Heart left ventricle (tissue), 16 donors: Measurements from ENCODE around the gene GANC. TPM values are rescaled to one million over a fixed set of nuclear protein-coding genes. Genes with fewer than 3 reads are reported as not detected.

Experiments
- ATAC-seq, 4 donors: fragments of 200-7000 bp; cut with Tn5 transposase; one replicate each; pipeline ENCODE4 v1.9.1; 2020 to 2022; ENCODE audit warnings: moderate library complexity in 4 of 4, mild to moderate bottlenecking in 3 of 4, moderate number of reproducible peaks in 1 of 4
- DNase-seq, 5 donors: peaks; one replicate each; pipeline ENCODE4 v3.0.0-alpha.2; 2020
- H3K27ac ChIP-seq, 12 donors: fragments of 200-600 bp; sonication (generic) in 4 of 12; one replicate each; pipeline versions ENCODE4 v1.5.0 to v1.8.0; 2016 to 2022; ENCODE audit warnings: mild to moderate bottlenecking in 2 of 12
- H3K27me3 ChIP-seq, 9 donors: fragments of 200-600 bp; sonication (generic) in 2 of 9; one replicate each; pipeline versions ENCODE4 v1.5.1 to v1.8.0; 2016 to 2022; ENCODE audit warnings: mild to moderate bottlenecking in 3 of 9
- H3K36me3 ChIP-seq, 9 donors: fragments of 200-600 bp; sonication (generic) in 2 of 9; one replicate each; pipeline versions ENCODE4 v1.5.0 to v1.8.0; 2018 to 2022; ENCODE audit warnings: mild to moderate bottlenecking in 2 of 9
- H3K4me1 ChIP-seq, 12 donors: fragments of 200-600 bp; sonication (generic) in 4 of 12; one replicate each; pipeline versions ENCODE4 v1.5.0 to v1.8.0; 2016 to 2022; ENCODE audit warnings: mild to moderate bottlenecking in 3 of 12
- H3K4me3 ChIP-seq, 12 donors: fragments of 200-600 bp; sonication (generic) in 4 of 12; one replicate each; pipeline versions ENCODE4 v1.5.0 to v1.8.0; 2017 to 2022; ENCODE audit warnings: mild to moderate bottlenecking in 9 of 12, moderate library complexity in 4 of 12
- H3K9me3 ChIP-seq, 12 donors: fragments of 200-600 bp; sonication (generic) in 4 of 12; one replicate each; pipeline versions ENCODE4 v1.5.0 to v1.8.0; 2016 to 2022; ENCODE audit warnings: mild to moderate bottlenecking in 1 of 12
- POLR2A ChIP-seq, 2 donors: fragments of 450-650 bp; IDR thresholded peaks; one replicate each; pipeline ENCODE4 v1.6.1; 2017; ENCODE audit warnings: antibody characterized with exemption in 2 of 2, mild to moderate bottlenecking in 2 of 2, moderate library complexity in 2 of 2
- WGBS, 4 donors: extraction: QIAGEN DNeasy Blood & Tissue Kit in 2 of 4; methylation state at CpG; one replicate each; pipeline versions ENCODE4 v1.1.5 to v1.1.7; 2013 to 2018; 5-methylcytosine and 5-hydroxymethylcytosine counted together
- intact Hi-C, 10 donors: fragments of 100-400 bp; cut with DNase I; formaldehyde crosslinking; loops; one replicate each; pipeline versions ENCODE4 v1.11.1 to v1.14.2; 2022
- polyA plus RNA-seq, 2 donors: library from polyadenylated mRNA; stranded (reverse); fragments of 200-250 nt; gene quantifications; one replicate each; pipeline ENCODE4 v1.2.3, GENCODE V29; 2013
- total RNA-seq, 9 donors: library from RNA; depleted of rRNA in 2 of 9; stranded (reverse); fragments of >200 nt in 2 of 9; fragmentation: NEBNext Ultra II Directional in 3 of 9; extraction: Animal tissue kit (Norgen Biotek cat#: 25700) in 3 of 9; gene quantifications; one replicate each; pipeline versions ENCODE4 v1.1.0 to v1.2.4, GENCODE V29; 2016 to 2023
- TF ChIP-seq, protein P1 (sequence below), 12 donors: fragments of 200-600 bp; sonication (generic) in 4 of 12; IDR thresholded peaks; one replicate each; pipeline versions ENCODE4 v1.5.0 to v1.8.0; 2018 to 2022; ENCODE audit warnings: antibody characterized with exemption in 12 of 12, mild to moderate bottlenecking in 5 of 12
- donor health status: ischemic (EF 13 %, LVEDD 7.1; RV severe dilation, severe dysfunction).
- donor health status: healthy with polysubstance abuse.
- donor health status: DM: no; HTN: yes; CAD: no.
- donor health status: DM: no; HTN: no; CAD: no.
- donor health status: ischemic (EF 25% LVEDD 6.9; RV normal size, moderate dysfunction).
- donor health status: ischemic (EF 25% LVEDD 5.7; RV mildly dilated, moderate dysfunction).
- donor health status: healthy.
- donor health status: DM: yes; HTN: yes; CAD: no.
- donor health status: ischemic (EF 35%, LVEDD 5.7; RV mildly dilated, moderate dysfunction).
- donor health status: nonischemic (EF 11% LVEDD 7.7; RV severe dilation, severe dysfunction).
- donor health status: DM: yes; HTN: yes; CAD: no.
- donor health status: PGD.
- donor health status: ischemic (EF 29% LVEDD 5.4; RV normal size, mild dysfunction).
- donor health status: nonischemic (EF 23%, LVEDD 6.1; RV moderate dilation, normal function).

GANC gene
- total and polyA plus RNA-seq, 11 donors = 6.8 to 30.2 (median 17.0) TPM

DNA sequence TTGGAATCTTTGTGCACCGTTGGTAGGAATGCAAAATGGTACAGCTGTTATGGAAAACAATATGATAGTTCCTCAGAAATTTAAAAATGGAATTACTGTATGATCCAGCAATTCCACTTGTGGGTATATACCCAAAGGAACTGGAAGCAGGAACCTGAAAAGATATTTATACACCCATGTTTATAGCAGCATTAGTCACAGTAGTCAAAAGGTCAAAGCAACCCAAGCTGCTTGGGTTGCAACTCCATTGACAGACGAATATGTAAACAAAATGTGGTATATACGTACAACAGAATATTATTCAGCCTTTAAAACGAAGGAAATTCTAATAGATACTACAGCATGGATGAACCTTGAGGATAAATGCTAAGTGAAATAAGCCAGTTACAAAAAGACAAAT lies 51.3 kb downstream of the GANC start:
- DNase-seq = no peak
- Histone ChIP-seq H3K9me3 (no peaks in the 10 kb centered on the region), H3K4me3 (no peak overlapping the region), H3K4me1 (no peaks in the 10 kb centered on the region), H3K27ac (no peak overlapping the region), H3K27me3 (no peaks in the 10 kb centered on the region), H3K36me3 (peaks cover 0 to 83% (median 67%) of the 10 kb centered on the region in 9 donors)
- ATAC-seq = no peak
- intact Hi-C loops = no loop called here
- 69 to 94% (median 82%) methylated on average over 4 of the region's 4 CpGs for WGBS, 4 donors
- TF ChIP-seq POLR2A (IDR thresholded peaks at IDR 0.05) = no peak

DNA sequence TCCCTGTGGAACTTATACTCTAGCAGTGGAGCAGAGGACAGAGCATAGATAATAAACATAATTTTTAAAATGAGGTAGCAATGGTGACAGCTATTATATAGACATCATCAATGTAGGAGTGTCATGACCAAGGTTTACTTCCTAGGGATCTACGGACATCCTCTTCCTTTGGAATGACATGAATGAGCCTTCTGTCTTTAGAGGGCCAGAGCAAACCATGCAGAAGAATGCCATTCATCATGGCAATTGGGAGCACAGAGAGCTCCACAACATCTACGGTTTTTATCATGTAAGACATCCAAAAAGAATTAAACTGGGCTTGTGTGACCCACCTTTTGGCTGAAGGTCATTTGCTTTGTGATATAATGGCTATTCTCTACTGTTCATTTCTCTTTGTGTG lies 56.2 kb downstream of the GANC start:
- Histone ChIP-seq H3K27ac (peak overlapping the region in 1 of 12 donors; percentile 20), H3K36me3 (peaks cover 0 to 83% (median 50%) of the 10 kb centered on the region in 9 donors), H3K27me3 (no peaks in the 10 kb centered on the region), H3K9me3 (peaks cover 0 to 2% (median 0%) of the 10 kb centered on the region in 12 donors), H3K4me1 (peaks cover 0 to 7% (median 0%) of the 10 kb centered on the region in 12 donors), H3K4me3 (no peak overlapping the region)
- intact Hi-C loops = no loop called here
- 76 to 87% (median 82%) methylated on average over 2 of the region's 2 CpGs for WGBS, 4 donors
- TF ChIP-seq, protein P1, sequence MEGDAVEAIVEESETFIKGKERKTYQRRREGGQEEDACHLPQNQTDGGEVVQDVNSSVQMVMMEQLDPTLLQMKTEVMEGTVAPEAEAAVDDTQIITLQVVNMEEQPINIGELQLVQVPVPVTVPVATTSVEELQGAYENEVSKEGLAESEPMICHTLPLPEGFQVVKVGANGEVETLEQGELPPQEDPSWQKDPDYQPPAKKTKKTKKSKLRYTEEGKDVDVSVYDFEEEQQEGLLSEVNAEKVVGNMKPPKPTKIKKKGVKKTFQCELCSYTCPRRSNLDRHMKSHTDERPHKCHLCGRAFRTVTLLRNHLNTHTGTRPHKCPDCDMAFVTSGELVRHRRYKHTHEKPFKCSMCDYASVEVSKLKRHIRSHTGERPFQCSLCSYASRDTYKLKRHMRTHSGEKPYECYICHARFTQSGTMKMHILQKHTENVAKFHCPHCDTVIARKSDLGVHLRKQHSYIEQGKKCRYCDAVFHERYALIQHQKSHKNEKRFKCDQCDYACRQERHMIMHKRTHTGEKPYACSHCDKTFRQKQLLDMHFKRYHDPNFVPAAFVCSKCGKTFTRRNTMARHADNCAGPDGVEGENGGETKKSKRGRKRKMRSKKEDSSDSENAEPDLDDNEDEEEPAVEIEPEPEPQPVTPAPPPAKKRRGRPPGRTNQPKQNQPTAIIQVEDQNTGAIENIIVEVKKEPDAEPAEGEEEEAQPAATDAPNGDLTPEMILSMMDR (IDR thresholded peaks at IDR 0.05) = no peak
- no peak for TF ChIP-seq POLR2A (IDR thresholded peaks at IDR 0.05)
- no peak for DNase-seq
- ATAC-seq = no peak

DNA sequence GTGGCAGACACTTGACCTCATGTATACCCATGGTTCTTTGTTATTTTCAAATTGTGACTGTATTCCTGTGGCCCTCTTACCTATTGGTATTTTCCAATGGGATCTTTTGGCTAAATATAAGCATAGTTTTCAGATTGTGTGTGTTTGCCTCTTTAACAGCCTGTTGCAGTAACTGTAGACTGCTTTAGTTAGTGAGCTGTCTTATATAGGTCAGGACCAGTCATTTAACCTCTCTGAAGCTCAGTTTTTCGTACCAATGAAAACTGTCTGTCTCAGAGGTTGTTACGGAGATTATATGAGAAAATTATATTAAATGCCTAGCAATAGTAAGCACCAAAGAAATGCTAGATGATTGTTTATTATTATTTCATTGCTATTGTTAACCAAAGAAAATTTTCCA lies 57.0 kb downstream of the GANC start:
- H3K4me3 ChIP-seq = no peak overlapping the region
- ATAC-seq (no peak), DNase-seq (no peak)
- WGBS, 4 donors = 79 to 96% (median 86%) methylated on average over 2 of the region's 2 CpGs
- H3K27me3 ChIP-seq = no peaks in the 10 kb centered on the region
- intact Hi-C loops = no loop called here
- peaks cover 0 to 9% (median 6%) of the 10 kb centered on the region in 12 donors for H3K9me3 ChIP-seq
- peaks cover 0 to 81% (median 49%) of the 10 kb centered on the region in 9 donors for H3K36me3 ChIP-seq
- no peak for TF ChIP-seq POLR2A (IDR thresholded peaks at IDR 0.05)
- TF ChIP-seq, protein P1 (IDR thresholded peaks at IDR 0.05) = no peak
- peaks cover 0 to 7% (median 0%) of the 10 kb centered on the region in 12 donors for H3K4me1 ChIP-seq
- H3K27ac ChIP-seq = peak overlapping the region in 2 of 12 donors; percentile 73 to 75

DNA sequence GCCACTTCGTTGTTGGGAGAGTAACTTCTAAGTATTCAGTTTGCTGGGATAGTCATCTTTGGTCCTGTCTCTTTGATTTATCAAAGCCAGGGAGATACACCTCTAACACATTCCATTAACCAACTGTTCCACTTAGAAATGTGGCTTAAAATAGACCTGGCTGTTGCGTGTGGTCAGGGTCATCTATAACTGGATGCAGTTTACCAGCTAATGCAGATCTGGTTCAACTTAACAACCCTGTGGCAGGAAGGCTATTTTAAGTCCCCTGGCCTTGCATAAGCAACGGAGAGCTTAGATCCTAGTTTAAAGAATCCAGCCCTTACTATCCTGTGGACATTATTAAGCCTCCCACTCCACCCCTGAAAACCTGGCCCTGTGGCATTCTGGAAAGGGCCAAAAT lies 58.2 kb downstream of the GANC start:
- Histone ChIP-seq H3K4me1 (peaks cover 0 to 7% (median 0%) of the 10 kb centered on the region in 12 donors), H3K4me3 (no peak overlapping the region), H3K9me3 (peaks cover 0 to 20% (median 9%) of the 10 kb centered on the region in 12 donors), H3K27me3 (no peaks in the 10 kb centered on the region), H3K36me3 (peaks cover 0 to 74% (median 36%) of the 10 kb centered on the region in 9 donors), H3K27ac (peak overlapping the region in 11 of 12 donors; percentile 9 to 77 (median 69))
- TF ChIP-seq, protein P1 (IDR thresholded peaks at IDR 0.05) = no peak
- TF ChIP-seq POLR2A (IDR thresholded peaks at IDR 0.05) = no peak
- peak in 4 of 5 donors; percentile 18 to 34 (median 29) for DNase-seq
- WGBS, 4 donors = 48 to 59% (median 52%) methylated on average over 3 of the region's 3 CpGs
- intact Hi-C loops = no loop called here
- peak; percentile 95 to 99 (median 98) for ATAC-seq

DNA sequence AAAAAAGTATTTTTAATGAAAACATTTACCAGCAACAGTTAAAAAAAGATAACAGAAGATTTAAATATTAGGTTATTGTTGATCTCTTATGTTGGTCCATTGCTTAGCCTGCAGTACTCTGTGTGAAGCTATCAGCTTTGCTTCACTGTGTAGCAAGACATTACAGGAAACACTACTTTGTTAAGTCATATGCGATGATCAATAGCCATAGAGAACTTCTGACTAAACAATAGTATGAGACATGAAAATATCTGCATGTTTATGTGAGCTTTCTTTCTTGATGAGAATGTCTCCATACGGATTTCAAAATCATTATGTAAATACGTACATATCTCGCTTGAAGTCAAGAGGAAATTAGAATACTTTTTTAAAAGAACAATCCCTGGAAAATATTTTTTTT lies 59.3 kb downstream of the GANC start:
- H3K9me3 ChIP-seq = peaks cover 0 to 30% (median 9%) of the 10 kb centered on the region in 12 donors
- no peak overlapping the region for H3K4me3 ChIP-seq
- WGBS, 4 donors = 87 to 95% (median 93%) methylated on average over 4 of the region's 4 CpGs
- TF ChIP-seq, protein P1 (IDR thresholded peaks at IDR 0.05) = no peak
- no peak for TF ChIP-seq POLR2A (IDR thresholded peaks at IDR 0.05)
- H3K27ac ChIP-seq = no peak overlapping the region
- H3K27me3 ChIP-seq = no peaks in the 10 kb centered on the region
- H3K36me3 ChIP-seq = peaks cover 0 to 63% (median 25%) of the 10 kb centered on the region in 9 donors
- H3K4me1 ChIP-seq = peaks cover 0 to 7% (median 0%) of the 10 kb centered on the region in 12 donors
- DNase-seq (no peak), ATAC-seq (no peak)
- intact Hi-C loops = no loop called here
